B cell (primary cell): Measurements from ENCODE around the gene ZNF285.

Source experiments
- EZH2 ChIP-seq: IDR thresholded peaks from 2 replicates; pipeline ENCODE4 v1.6.1; 2012; ENCODE audit warnings: borderline replicate concordance, low read depth, mild to moderate bottlenecking, moderate library complexity, low read length; ENCODE audit not compliant: insufficient read depth, poor library complexity, severe bottlenecking
- TF ChIP-seq, protein P1 (sequence below): fragments of 200-600 bp; IDR thresholded peaks from one replicate; pipeline ENCODE4 v1.8.0; 2022; ENCODE audit warnings: antibody characterized with exemption, mild to moderate bottlenecking

DNA sequence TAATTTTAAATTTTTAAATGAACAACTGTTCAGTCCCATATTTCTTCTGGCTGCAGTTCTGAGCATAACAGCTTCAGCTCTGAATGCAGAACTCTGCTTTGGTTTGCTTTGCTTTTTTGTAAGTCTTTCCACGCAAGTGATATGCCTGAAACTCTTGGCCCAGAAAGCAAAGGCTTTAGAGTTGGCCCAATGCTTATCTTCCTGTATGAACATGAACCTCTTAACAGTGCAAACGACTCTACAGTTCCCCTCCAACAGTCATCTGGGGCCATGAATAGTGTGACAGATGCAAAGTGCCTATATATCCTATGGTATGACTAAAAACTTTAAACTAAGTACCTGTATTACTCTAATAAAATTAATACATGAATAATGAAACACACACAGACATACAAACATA is 59.6 kb downstream of the ZNF285 start:
- TF ChIP-seq, protein P1, sequence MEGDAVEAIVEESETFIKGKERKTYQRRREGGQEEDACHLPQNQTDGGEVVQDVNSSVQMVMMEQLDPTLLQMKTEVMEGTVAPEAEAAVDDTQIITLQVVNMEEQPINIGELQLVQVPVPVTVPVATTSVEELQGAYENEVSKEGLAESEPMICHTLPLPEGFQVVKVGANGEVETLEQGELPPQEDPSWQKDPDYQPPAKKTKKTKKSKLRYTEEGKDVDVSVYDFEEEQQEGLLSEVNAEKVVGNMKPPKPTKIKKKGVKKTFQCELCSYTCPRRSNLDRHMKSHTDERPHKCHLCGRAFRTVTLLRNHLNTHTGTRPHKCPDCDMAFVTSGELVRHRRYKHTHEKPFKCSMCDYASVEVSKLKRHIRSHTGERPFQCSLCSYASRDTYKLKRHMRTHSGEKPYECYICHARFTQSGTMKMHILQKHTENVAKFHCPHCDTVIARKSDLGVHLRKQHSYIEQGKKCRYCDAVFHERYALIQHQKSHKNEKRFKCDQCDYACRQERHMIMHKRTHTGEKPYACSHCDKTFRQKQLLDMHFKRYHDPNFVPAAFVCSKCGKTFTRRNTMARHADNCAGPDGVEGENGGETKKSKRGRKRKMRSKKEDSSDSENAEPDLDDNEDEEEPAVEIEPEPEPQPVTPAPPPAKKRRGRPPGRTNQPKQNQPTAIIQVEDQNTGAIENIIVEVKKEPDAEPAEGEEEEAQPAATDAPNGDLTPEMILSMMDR: no peak
- no peak for TF ChIP-seq EZH2
